ENCODE data around the gene CNEP1R1. TPM values are rescaled to one million over a fixed set of nuclear protein-coding genes. Genes with fewer than 3 reads are reported as not detected.

The CNEP1R1 gene
- polyA plus RNA-seq, 2 of the 4 experiments (the other 2 are of a cell fraction): 20.7 to 32.0 TPM

DNA sequence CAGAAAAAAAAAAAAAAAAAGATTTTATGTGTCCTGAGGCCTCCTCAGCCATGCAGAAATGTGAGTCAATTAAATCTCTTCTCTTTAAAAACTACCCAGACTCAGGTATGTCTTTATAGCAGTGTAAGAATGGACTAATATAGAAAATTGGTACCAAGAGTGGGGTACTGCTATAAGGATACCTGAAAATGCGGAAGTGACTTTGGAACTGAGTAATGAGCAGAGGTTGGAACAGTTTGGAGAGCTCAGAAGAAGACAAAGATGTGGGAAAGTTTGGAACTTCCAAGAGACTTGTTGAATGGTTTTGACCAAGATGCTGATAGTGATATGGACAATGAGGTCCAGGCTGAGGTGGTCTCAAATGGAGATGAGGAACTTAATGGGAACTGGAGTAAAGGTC is 17.3 kb upstream of the CNEP1R1 start (continued):
- TF ChIP-seq, protein P1, sequence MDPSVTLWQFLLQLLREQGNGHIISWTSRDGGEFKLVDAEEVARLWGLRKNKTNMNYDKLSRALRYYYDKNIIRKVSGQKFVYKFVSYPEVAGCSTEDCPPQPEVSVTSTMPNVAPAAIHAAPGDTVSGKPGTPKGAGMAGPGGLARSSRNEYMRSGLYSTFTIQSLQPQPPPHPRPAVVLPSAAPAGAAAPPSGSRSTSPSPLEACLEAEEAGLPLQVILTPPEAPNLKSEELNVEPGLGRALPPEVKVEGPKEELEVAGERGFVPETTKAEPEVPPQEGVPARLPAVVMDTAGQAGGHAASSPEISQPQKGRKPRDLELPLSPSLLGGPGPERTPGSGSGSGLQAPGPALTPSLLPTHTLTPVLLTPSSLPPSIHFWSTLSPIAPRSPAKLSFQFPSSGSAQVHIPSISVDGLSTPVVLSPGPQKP (IDR thresholded peaks at IDR 0.05; ENCODE audit: low read depth, low read length): no peak
- no peak for TF ChIP-seq RARB (CRISPR knock-in tag; IDR thresholded peaks at IDR 0.05)

DNA sequence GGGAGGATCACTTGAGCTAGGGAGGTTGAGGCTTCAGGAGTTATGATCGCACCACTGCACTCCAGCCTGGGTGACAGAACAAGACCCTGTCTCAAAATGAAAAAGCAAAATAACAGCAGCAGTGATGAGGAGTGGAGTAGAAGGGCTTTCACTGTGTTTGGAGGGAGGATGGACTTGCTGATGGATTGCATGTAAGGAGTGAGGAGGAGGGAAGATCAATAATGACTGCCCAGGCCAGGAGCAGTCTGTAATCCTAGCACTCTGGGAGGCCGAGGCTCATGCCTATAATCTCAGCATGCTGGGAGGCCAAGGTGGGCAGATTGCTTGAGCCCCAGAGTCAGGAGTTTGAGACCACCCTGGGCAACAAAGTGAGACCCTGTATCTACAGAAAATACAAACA is 14.8 kb upstream of the CNEP1R1 start:
- CTCF ChIA-PET: no interaction called here
- 30% methylated on average over 2 of the region's 2 CpGs for WGBS (ENCODE audit: missing lambda C conversion rate)
- POLR2A ChIA-PET: no interaction called here

GRCh38 chr16:50011707-50012106 is 13.3 kb upstream of the CNEP1R1 start:
- ChIA-PET CTCF (interaction anchor here (0.8 to 2.9 kb wide), 4 partner anchors 11 to 35 kb away, joined by 3 to 19 read pairs (median 4); partner anchors contain the start of gene CNEP1R1), POLR2A (no interaction called here)
- ATAC-seq (no peak), FAIRE-seq (no peak), DNase-seq (ENCODE audit: low read depth in 1 of 2, low spot score in 1 of 2) (no peak)
- no peaks in the 10 kb centered on the region for H3K4me1 ChIP-seq
- 34% methylated on average over 3 of the region's 3 CpGs for WGBS (ENCODE audit: missing lambda C conversion rate)
- no peak overlapping the region for H3K27ac ChIP-seq
- peaks cover 15% of the 10 kb centered on the region for H3K9me3 ChIP-seq
- no peak overlapping the region for H3K4me2 ChIP-seq
- TF ChIP-seq CEBPB (IDR thresholded peaks at IDR 0.05) (peak in 1 of 2 experiments; percentile 69; a peak in 3 of 4 replicates), CHD4 (IDR thresholded peaks at IDR 0.05; ENCODE audit: borderline replicate concordance) (no peak), CBX8 (IDR thresholded peaks at IDR 0.05) (no peak), FOSB (CRISPR knock-in tag; IDR thresholded peaks at IDR 0.05) (no peak)
- H3K4me3 ChIP-seq: no peak overlapping the region

More for the DNA sequence above, 14.8 kb upstream of the CNEP1R1 start:
- peaks cover 18% of the 10 kb centered on the region for H3K9me3 ChIP-seq
- no peak overlapping the region for H3K4me3 ChIP-seq
- no peak overlapping the region for H3K27ac ChIP-seq
- ATAC-seq (no peak), DNase-seq (ENCODE audit: low read depth in 1 of 2, low spot score in 1 of 2) (no peak), FAIRE-seq (no peak)
- H3K4me2 ChIP-seq: no peak overlapping the region
- H3K4me1 ChIP-seq: no peaks in the 10 kb centered on the region
- TF ChIP-seq RAD21 (conservative IDR thresholded peaks at IDR 0.05 in 1 of 2, IDR thresholded peaks at IDR 0.05 in 1 of 2): no peak
- no peak for TF ChIP-seq HOXA7 (CRISPR knock-in tag; IDR thresholded peaks at IDR 0.05)
- TF ChIP-seq MYC (IDR thresholded peaks at IDR 0.05; ENCODE audit: borderline replicate concordance, low read length): no peak
- no peak for TF ChIP-seq HEYL (CRISPR knock-in tag; IDR thresholded peaks at IDR 0.05)
- TF ChIP-seq HOXB13 (CRISPR knock-in tag; IDR thresholded peaks at IDR 0.05; ENCODE audit: low read depth): no peak
- TF ChIP-seq NR3C1 (IDR thresholded peaks at IDR 0.05): no peak
- TF ChIP-seq EP300 (IDR thresholded peaks at IDR 0.05): no peak
- no peak for TF ChIP-seq TFCP2L1 (CRISPR knock-in tag; IDR thresholded peaks at IDR 0.05)
- TF ChIP-seq USF2 (IDR thresholded peaks at IDR 0.05): no peak
- TF ChIP-seq REST (IDR thresholded peaks at IDR 0.05): no peak
- TF ChIP-seq NPAS2 (CRISPR knock-in tag; IDR thresholded peaks at IDR 0.05; ENCODE audit: borderline replicate concordance): no peak
- no peak for TF ChIP-seq JUNB (IDR thresholded peaks at IDR 0.05)
- TF ChIP-seq MAX (IDR thresholded peaks at IDR 0.05): no peak
